Measurements from ENCODE around the gene RALA.

RALA gene

GRCh38 chr7:39633563-39634477 lies 10.4 kb downstream of the RALA start:
- H3K27ac ChIP-seq = no peak overlapping the region
- TF ChIP-seq CTCF (IDR thresholded peaks at IDR 0.05) = no peak
- no peak for TF ChIP-seq ZFX (IDR thresholded peaks at IDR 0.05; ENCODE audit: borderline replicate concordance)

- TF ChIP-seq ZFX (IDR thresholded peaks at IDR 0.05; ENCODE audit: borderline replicate concordance) (no peak), CTCF (IDR thresholded peaks at IDR 0.05) (no peak)
- no peak overlapping the region for H3K27ac ChIP-seq
Observed at GRCh38 chr7:39634478-39634805, 11.1 kb downstream of the RALA start.

GRCh38 chr7:39637400-39637799 lies 14.0 kb downstream of the RALA start:
- H3K27ac ChIP-seq = no peak overlapping the region
- TF ChIP-seq ZFX (IDR thresholded peaks at IDR 0.05; ENCODE audit: borderline replicate concordance) (no peak), CTCF (IDR thresholded peaks at IDR 0.05) (no peak)

GRCh38 chr7:39637963-39638485 lies 14.7 kb downstream of the RALA start:
- TF ChIP-seq ZFX (IDR thresholded peaks at IDR 0.05; ENCODE audit: borderline replicate concordance) (no peak), CTCF (IDR thresholded peaks at IDR 0.05) (no peak)

GRCh38 chr7:39642896-39643295 lies 19.5 kb downstream of the RALA start:
- no peak overlapping the region for H3K27ac ChIP-seq
- no peak for TF ChIP-seq ZFX (IDR thresholded peaks at IDR 0.05; ENCODE audit: borderline replicate concordance)
- TF ChIP-seq CTCF (IDR thresholded peaks at IDR 0.05) = no peak

More at GRCh38 chr7:39637963-39638485, 14.7 kb downstream of the RALA start:
- no peak overlapping the region for H3K27ac ChIP-seq

GRCh38 chr7:39644170-39644569 lies 20.8 kb downstream of the RALA start:
- H3K27ac ChIP-seq = no peak overlapping the region
- TF ChIP-seq ZFX (IDR thresholded peaks at IDR 0.05; ENCODE audit: borderline replicate concordance) = no peak

- TF ChIP-seq ZFX (IDR thresholded peaks at IDR 0.05; ENCODE audit: borderline replicate concordance) (no peak), CTCF (IDR thresholded peaks at IDR 0.05) (no peak)
- H3K27ac ChIP-seq = no peak overlapping the region
Observed at GRCh38 chr7:39645482-39646407, 22.4 kb downstream of the RALA start.

Measured in 22Rv1 (cell line).